Neuronal stem cell (in vitro differentiated cells): Measurements from ENCODE around the gene TUBGCP3.

Experiments used
- DNase-seq: peaks from one replicate; pipeline ENCODE4 v3.0.0-alpha.2; 2013; ENCODE audit warnings: low spot score
- H2AFZ ChIP-seq: one replicate; pipeline ENCODE4 v1.6.1; 2013; ENCODE audit warnings: mild to moderate bottlenecking, low read length, inconsistent platforms
- H2AK5ac ChIP-seq: 2 replicates; pipeline ENCODE4 v1.6.1; 2013; ENCODE audit warnings: low read depth, mild to moderate bottlenecking, inconsistent platforms, low read length, moderate library complexity, mixed read lengths
- H2BK120ac ChIP-seq: 2 replicates; pipeline ENCODE4 v1.6.1; 2013; ENCODE audit warnings: low read depth, mild to moderate bottlenecking, inconsistent platforms, low read length, moderate library complexity, mixed read lengths
- H2BK12ac ChIP-seq: one replicate; pipeline ENCODE4 v1.6.1; 2013; ENCODE audit warnings: low read length, inconsistent platforms
- H2BK15ac ChIP-seq: 2 replicates; pipeline ENCODE4 v1.6.1; 2013; ENCODE audit warnings: mild to moderate bottlenecking, low read length, inconsistent platforms, mixed read lengths
- H2BK5ac ChIP-seq: one replicate; pipeline ENCODE4 v1.6.1; 2013; ENCODE audit warnings: inconsistent platforms, mild to moderate bottlenecking, low read length, moderate library complexity
- H3K14ac ChIP-seq: one replicate; pipeline ENCODE4 v1.6.1; 2013; ENCODE audit warnings: low read length, inconsistent platforms
- H3K18ac ChIP-seq: 2 replicates; pipeline ENCODE4 v1.6.1; 2013; ENCODE audit warnings: low read length, inconsistent platforms
- H3K23ac ChIP-seq: 2 replicates; pipeline ENCODE4 v1.6.1; 2013; ENCODE audit warnings: low read depth, mild to moderate bottlenecking, mixed read lengths, low read length, inconsistent platforms; ENCODE audit not compliant: poor library complexity
- H3K27ac ChIP-seq: replicated peaks from 3 replicates; pipeline ENCODE4 v1.5.1; 2013; ENCODE audit warnings: low read length, inconsistent platforms
- H3K27me3 ChIP-seq, 3 experiments: 2 replicates each; pipeline ENCODE4 v1.6.1; 2013; ENCODE audit warnings: low read length in 3 of 3, mild to moderate bottlenecking in 2 of 3, inconsistent platforms in 1 of 3, low read depth in 1 of 3, mixed read lengths in 1 of 3, moderate library complexity in 1 of 3; ENCODE audit not compliant: control insufficient read depth in 3 of 3, insufficient read depth in 3 of 3
- H3K36me3 ChIP-seq, 2 donors: replicated peaks in 1 of 2; 2 replicates each; pipeline ENCODE4 v1.6.1; 2013; ENCODE audit warnings: low read length in 2 of 2; ENCODE audit not compliant: control insufficient read depth in 2 of 2, insufficient read depth in 2 of 2
- H3K4ac ChIP-seq: 2 replicates; pipeline ENCODE4 v1.6.1; 2013; ENCODE audit warnings: inconsistent platforms, mild to moderate bottlenecking, low read length, moderate library complexity
- H3K4me1 ChIP-seq, 2 donors: 1 replicate in 1 of 2; 2 replicates in 1 of 2; pipeline ENCODE4 v1.6.1; 2013; ENCODE audit warnings: low read length in 2 of 2, low read depth in 1 of 2; ENCODE audit not compliant: control insufficient read depth in 2 of 2, insufficient read depth in 1 of 2
- H3K4me2 ChIP-seq: one replicate; pipeline ENCODE4 v1.6.1; 2013; ENCODE audit warnings: mild to moderate bottlenecking, low read length, inconsistent platforms; ENCODE audit not compliant: insufficient read depth, poor library complexity, severe bottlenecking
- H3K4me3 ChIP-seq, 2 donors: 2 replicates each; pipeline ENCODE4 v1.5.1; 2013; ENCODE audit warnings: low read length in 2 of 2, mild to moderate bottlenecking in 2 of 2, inconsistent platforms in 1 of 2, moderate library complexity in 1 of 2
- H3K79me1 ChIP-seq: one replicate; pipeline ENCODE4 v1.6.1; 2013; ENCODE audit warnings: low read depth, mild to moderate bottlenecking, inconsistent platforms, low read length, moderate library complexity
- H3K9ac ChIP-seq: one replicate; pipeline ENCODE4 v1.6.1; 2013; ENCODE audit warnings: mild to moderate bottlenecking, low read depth, low read length, inconsistent platforms; ENCODE audit not compliant: poor library complexity
- H3K9me3 ChIP-seq, 2 donors: replicated peaks in 1 of 2; 2 replicates each; pipeline versions ENCODE3 to v1.6.1; 2013; ENCODE audit warnings: low read length in 2 of 2, mild to moderate bottlenecking in 2 of 2, inconsistent platforms in 1 of 2, low read depth in 1 of 2, mixed read lengths in 1 of 2, moderate library complexity in 1 of 2; ENCODE audit not compliant: control insufficient read depth in 2 of 2, insufficient read depth in 1 of 2
- H4K8ac ChIP-seq: one replicate; pipeline ENCODE4 v1.6.1; 2013; ENCODE audit warnings: low read depth, mild to moderate bottlenecking, inconsistent platforms, low read length, moderate library complexity
- H4K91ac ChIP-seq: one replicate; pipeline ENCODE4 v1.6.1; 2013; ENCODE audit warnings: low read length, low read depth, mild to moderate bottlenecking, inconsistent platforms; ENCODE audit not compliant: poor library complexity
- WGBS, 2 donors: extraction: QIAGEN DNeasy Blood & Tissue Kit; methylation state at CpG; one replicate each; pipeline ENCODE4 v1.1.7; 2013; ENCODE audit warnings: missing lambda C conversion rate in 2 of 2, mixed read lengths in 1 of 2; ENCODE audit not compliant: insufficient read length in 2 of 2, insufficient replicate concordance in 1 of 2; ENCODE audit errors: extremely low coverage in 2 of 2; 5-methylcytosine and 5-hydroxymethylcytosine counted together

TUBGCP3 gene

DNA sequence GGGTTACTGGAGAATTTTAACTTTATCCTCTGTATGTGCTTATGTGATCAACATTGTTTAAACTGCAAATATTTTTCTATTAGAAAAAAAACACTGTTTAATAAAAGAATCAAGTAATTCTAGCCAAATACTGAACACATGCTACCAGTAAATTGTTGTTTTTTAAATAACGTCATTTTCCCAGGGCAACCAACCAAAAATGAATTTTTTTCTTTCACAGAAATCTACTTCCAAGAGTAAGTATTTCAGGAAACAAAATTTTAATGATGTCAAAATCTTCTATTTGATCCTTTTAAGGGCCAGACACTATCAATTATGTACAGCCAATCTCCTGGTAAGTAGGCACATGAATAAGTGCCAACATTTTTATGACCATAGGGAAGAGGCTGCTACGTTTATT, 57.1 kb downstream of the TUBGCP3 start:
- no peak overlapping the region for H4K8ac ChIP-seq
- H3K4me1 ChIP-seq = peaks cover 0 to 2% of the 10 kb centered on the region in 2 donors
- peaks cover 2% of the 10 kb centered on the region for H3K79me1 ChIP-seq
- H3K27ac ChIP-seq = no peak overlapping the region
- no CpG with 5 or more reads among the region's 2 CpGs for WGBS, 2 donors
- no peak overlapping the region for H3K4me3 ChIP-seq
- H4K91ac ChIP-seq = no peak overlapping the region
- no peak overlapping the region for H3K23ac ChIP-seq
- H3K14ac ChIP-seq = no peak overlapping the region
- DNase-seq = no peak
- H2BK15ac ChIP-seq = no peak overlapping the region
- H3K18ac ChIP-seq = no peak overlapping the region
- H2AFZ ChIP-seq = no peak overlapping the region
- no peak overlapping the region for H2BK120ac ChIP-seq
- H3K36me3 ChIP-seq = peaks cover 10 to 52% of the 10 kb centered on the region in 2 donors
- no peak overlapping the region for H3K4ac ChIP-seq
- H3K27me3 ChIP-seq = no peaks in the 10 kb centered on the region
- peaks cover 0 to 3% of the 10 kb centered on the region in 2 donors for H3K9me3 ChIP-seq
- H2BK5ac ChIP-seq = no peak overlapping the region
- no peak overlapping the region for H3K9ac ChIP-seq
- H2BK12ac ChIP-seq = no peak overlapping the region
- H3K4me2 ChIP-seq = no peak overlapping the region
- no peak overlapping the region for H2AK5ac ChIP-seq

DNA sequence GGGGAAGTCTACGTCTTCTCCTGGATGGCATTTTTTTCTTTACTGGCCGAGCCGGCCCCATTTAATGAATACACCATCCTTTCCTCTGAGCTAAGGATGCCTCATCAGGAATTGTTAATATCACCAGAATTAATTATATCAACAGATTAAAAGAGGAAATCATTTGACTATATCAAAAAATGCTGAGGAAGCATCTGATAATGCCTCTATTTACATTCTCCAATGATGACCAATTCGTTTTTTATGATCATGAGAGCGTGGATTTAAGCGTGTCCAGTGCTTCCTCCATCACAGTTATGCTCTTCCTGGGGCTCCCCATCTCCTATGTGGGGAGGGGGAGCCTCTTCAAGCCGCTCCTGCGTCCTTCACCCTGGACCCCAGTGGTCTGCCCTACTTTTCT, 58.7 kb downstream of the TUBGCP3 start:
- no peak overlapping the region for H2BK15ac ChIP-seq
- H4K91ac ChIP-seq = no peak overlapping the region
- no peak overlapping the region for H2BK120ac ChIP-seq
- no CpG with 5 or more reads among the region's 8 CpGs for WGBS, 2 donors
- H3K23ac ChIP-seq = no peak overlapping the region
- peaks cover 2% of the 10 kb centered on the region for H3K79me1 ChIP-seq
- no peak overlapping the region for H3K18ac ChIP-seq
- H3K4me1 ChIP-seq = peaks cover 0 to 2% of the 10 kb centered on the region in 2 donors
- no peaks in the 10 kb centered on the region for H3K27me3 ChIP-seq
- no peak overlapping the region for H2BK12ac ChIP-seq
- H3K14ac ChIP-seq = no peak overlapping the region
- no peak overlapping the region for H3K4me3 ChIP-seq
- no peak overlapping the region for H3K27ac ChIP-seq
- no peak for DNase-seq
- no peak overlapping the region for H3K4ac ChIP-seq
- H2AK5ac ChIP-seq = no peak overlapping the region
- no peak overlapping the region for H3K9ac ChIP-seq
- H3K9me3 ChIP-seq = peaks cover 0 to 3% of the 10 kb centered on the region in 2 donors
- H3K36me3 ChIP-seq = peaks cover 11 to 57% of the 10 kb centered on the region in 2 donors
- H3K4me2 ChIP-seq = no peak overlapping the region
- no peak overlapping the region for H4K8ac ChIP-seq
- no peak overlapping the region for H2AFZ ChIP-seq
- H2BK5ac ChIP-seq = no peak overlapping the region

DNA sequence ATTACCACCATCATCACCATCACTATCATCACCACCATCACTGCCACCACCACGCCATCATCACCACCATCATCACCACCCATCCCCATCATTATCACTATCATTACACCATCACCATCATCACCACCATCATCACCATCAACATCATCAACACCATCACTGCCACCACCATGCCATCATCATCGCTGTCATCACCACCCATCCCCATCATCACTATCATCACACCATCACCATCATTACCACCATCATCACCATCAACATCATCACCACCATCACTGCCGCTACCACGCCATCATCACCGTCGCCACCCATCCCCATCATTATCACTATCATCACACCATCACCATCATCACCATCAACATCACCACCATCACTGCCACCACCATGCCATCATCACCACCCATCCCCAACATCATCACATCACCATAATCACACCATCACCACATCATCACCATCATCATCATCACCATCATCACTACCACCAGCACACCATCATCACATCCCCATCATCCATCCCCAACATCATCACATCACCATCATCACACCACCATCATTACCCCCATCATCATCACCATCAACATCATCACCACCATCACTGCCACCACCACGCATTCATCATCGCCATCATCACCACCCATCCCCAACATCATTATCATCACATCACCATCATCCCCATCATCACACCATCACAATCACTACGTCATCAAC, 61.7 kb downstream of the TUBGCP3 start:
- Histone ChIP-seq H2BK12ac (no peak overlapping the region), H4K8ac (peak overlapping the region; percentile 72), H3K27me3 (no peaks in the 10 kb centered on the region), H2BK120ac (no peak overlapping the region), H3K4me3 (peak overlapping the region in 1 of 2 donors; percentile 71), H3K4ac (no peak overlapping the region), H4K91ac (peak overlapping the region; percentile 3), H3K4me1 (peaks cover 0 to 2% of the 10 kb centered on the region in 2 donors), H2AFZ (no peak overlapping the region), H3K79me1 (no peaks in the 10 kb centered on the region), H3K27ac (no peak overlapping the region), H2BK15ac (no peak overlapping the region), H3K36me3 (peaks cover 19 to 75% of the 10 kb centered on the region in 2 donors), H3K9me3 (peaks cover 0 to 3% of the 10 kb centered on the region in 2 donors), H3K23ac (peak overlapping the region; percentile 81), H3K9ac (peak overlapping the region; percentile 70), H3K4me2 (no peak overlapping the region), H3K18ac (no peak overlapping the region), H2BK5ac (no peak overlapping the region), H2AK5ac (no peak overlapping the region), H3K14ac (no peak overlapping the region)
- WGBS, 2 donors = 100% methylated on average over 7 to 8 of the region's 9 CpGs
- DNase-seq = no peak

GRCh38 chr13:112525356-112525945, 62.5 kb downstream of the TUBGCP3 start:
- no peak overlapping the region for H2BK12ac ChIP-seq
- no peak overlapping the region for H3K9ac ChIP-seq
- H2AFZ ChIP-seq = no peak overlapping the region
- no peak overlapping the region for H2BK15ac ChIP-seq
- no peaks in the 10 kb centered on the region for H3K27me3 ChIP-seq
- no peak overlapping the region for H4K8ac ChIP-seq
- H3K9me3 ChIP-seq = peaks cover 0 to 3% of the 10 kb centered on the region in 2 donors
- H3K4me2 ChIP-seq = no peak overlapping the region
- H3K14ac ChIP-seq = no peak overlapping the region
- H3K27ac ChIP-seq = no peak overlapping the region
- no peak overlapping the region for H3K4me3 ChIP-seq
- peaks cover 0 to 2% of the 10 kb centered on the region in 2 donors for H3K4me1 ChIP-seq
- H3K23ac ChIP-seq = no peak overlapping the region
- no peak overlapping the region for H3K4ac ChIP-seq
- no peaks in the 10 kb centered on the region for H3K79me1 ChIP-seq
- no CpG with 5 or more reads among the region's 7 CpGs for WGBS, 2 donors
- H3K18ac ChIP-seq = no peak overlapping the region
- no peak overlapping the region for H2AK5ac ChIP-seq
- no peak for DNase-seq
- H4K91ac ChIP-seq = no peak overlapping the region
- H2BK5ac ChIP-seq = no peak overlapping the region
- H3K36me3 ChIP-seq = peaks cover 23 to 78% of the 10 kb centered on the region in 2 donors
- H2BK120ac ChIP-seq = no peak overlapping the region
